DMS 273 treated with DMSO at 0.1 percent for 48 hours (cell line): ENCODE measurements around the gene NPBWR2.

ENCODE experiments used
- DNase-seq: peaks from one replicate; lab custom pipeline; 2025; lab: John Stamatoyannopoulos, UW

Gene NPBWR2

DNA sequence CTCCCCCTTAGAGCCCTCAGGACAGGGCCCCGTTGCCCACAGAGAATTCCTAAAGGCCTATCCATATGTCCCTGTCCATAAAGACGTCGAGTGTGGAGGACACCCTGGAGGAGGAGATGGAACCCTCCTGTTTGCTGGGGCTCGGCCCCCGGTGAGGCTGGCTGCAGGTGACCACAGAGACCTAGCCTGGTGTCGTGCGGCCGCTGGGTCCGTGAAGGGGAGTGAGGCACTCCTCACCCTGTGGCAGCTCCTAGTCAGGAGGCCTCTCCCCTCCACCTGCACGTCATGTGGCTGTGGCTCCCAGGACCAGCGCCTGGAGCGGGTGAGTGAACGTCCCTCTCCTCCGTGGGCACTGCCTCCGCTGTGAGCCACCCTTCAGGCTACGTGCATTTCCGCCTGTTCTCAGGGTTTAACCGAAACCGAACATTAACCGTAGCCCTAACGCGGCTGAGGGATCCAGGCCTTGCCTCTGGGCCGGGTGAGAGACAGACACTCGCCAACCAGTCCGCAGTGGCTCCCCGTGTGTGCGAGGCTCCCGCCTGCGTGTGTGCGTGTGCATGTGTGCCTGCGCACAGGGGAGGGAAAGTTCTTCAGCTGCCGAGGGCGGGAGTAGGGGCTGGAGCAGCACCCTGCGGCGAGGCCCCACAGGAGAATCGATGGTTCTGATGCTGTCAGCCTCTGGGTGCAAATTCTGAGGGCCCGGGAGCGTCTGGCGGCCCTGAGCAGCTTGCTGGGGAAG lies 50.3 kb downstream of the NPBWR2 start:
- DNase-seq: no peak

DNA sequence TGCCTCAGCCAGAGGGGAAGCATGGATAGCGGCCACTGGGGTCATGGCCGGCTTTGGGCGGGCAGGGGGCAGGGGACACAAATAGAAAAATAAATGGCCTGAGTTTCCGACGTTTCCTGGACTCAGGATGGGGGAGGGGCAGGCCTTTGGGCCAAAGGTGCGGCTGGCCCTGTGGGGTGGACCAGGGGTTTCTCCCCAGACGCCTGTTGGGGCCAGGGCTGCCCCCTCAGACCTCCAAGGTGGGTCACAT lies 50.8 kb downstream of the NPBWR2 start:
- DNase-seq: no peak

DNA sequence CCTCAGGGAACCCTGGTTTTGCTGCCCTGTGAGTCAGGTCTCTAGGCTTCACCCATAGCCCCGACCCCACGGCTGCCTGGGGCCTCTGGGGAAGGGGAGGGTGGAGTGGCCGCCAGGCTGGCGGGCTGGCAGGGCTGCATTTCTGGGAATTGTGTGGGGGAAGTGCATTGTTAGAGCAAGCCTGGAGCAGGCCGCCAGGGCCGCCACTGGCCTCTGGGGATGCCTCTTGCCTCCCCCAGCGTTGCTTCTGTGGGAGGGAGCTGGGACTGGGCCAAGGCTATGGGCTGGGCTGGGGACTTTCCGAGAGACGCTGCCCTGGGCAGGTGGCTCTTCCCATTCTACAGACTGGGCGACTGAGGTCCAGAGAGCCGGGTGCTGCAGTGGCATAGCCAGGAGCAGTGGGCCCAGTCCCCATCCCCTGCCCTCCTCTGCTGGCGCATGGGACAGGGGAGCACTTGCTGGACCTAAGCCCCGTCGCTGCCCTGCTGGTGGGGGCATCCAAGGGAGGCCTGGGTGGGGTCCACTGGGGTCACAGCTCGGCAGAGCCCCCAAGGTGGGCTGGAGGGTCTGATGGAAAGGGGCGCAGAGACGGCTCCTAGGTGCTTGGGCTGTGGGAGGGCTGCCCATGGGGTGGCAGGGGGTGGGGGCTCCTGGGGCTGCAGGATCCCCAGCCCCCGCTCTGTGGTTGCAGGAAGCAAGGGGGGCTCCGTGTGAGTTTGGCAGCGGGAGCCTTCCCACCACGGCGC lies 51.3 kb downstream of the NPBWR2 start:
- peak; percentile 23 for DNase-seq

DNA sequence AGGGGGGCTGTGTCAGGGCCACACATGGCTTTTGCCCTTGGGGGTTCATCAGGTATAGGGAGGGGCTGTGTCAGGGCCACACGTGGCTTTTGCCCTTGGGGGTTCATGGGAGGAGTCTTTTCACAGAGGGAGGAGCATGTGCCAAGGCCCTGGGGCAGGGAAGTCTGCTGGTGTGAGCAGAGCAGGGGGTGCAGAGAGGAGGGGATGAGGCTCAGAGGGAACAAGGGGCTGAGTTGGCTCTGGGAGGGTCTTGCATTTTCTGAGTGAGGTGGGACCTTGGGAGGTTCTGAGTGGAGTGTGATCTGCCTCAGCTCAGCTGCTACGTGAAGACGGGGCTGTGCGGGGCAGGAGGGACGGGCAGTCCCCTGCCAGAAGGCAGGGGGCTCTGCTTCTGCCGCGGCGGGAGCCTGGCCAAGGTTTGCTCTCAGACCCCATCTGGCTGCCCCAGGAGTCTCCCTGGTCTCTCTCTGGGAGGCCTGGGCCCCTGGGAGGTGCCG lies 51.9 kb downstream of the NPBWR2 start:
- DNase-seq: no peak

DNA sequence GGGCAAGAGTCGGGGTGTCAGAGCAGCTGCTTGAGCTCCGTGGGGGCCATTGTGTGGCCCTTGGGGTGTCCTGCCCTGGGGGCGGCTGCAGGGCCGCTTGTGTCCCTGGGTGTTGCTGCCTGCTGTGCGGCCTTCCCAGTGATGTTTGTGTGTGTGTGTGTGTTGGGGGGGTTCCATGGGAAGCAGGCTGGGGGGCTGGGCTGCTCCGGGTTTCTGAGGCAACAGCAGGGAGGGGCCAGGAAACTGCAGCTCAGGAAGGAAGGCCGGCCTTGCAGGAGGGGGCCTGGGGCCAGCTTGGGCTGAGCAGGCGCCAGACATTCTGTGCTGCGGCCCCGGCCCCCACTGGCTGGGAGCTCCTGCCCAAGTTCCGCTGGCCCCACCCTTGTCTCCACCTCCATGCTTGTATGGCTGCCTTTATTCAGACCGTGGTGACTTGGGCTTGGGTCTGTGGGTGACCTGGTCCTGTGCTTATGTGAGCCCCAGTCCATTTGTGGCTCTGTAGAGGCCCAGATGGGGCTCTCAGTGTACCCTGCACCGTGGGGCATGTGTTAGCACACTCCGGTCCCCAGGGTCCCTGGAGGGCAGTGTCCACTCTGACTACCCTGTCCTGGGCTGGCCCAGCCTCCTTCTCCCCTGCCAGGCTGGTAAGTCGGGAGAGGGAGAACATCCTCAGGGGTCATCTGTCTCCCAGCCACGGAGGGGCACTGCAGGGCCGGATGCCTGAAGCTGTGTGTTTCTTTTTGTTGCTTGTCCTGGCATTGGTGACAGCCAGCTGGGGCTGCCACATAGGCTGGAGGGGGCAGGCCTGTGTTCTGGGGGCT lies 53.3 kb downstream of the NPBWR2 start:
- DNase-seq: peak; percentile 58
